Activated naive CD8-positive, alpha-beta T cell treated with anti-CD3 and anti-CD28 coated beads, Interleukin-2, amount 10 ng/mL, durations not matched to agents 7 days and 5 days (primary cell): ENCODE measurements around the gene TRABD2A. TPM values are rescaled to one million over a fixed set of nuclear protein-coding genes. Genes with fewer than 3 reads are reported as not detected.
"Not testable (repeated sequence)": the region's sequence is repeated elsewhere in the genome, so short reads cannot be mapped to it uniquely, and the experiment has no call there.

Source experiments
- ATAC-seq: fragments of 150-1000 bp; cut with Tn5 transposase; one replicate; pipeline ENCODE4 v1.10.0; 2021; ENCODE audit warnings: low read depth, moderate library complexity
- POLR2A ChIA-PET: fragments of 350-600 bp; sonication (Branson Sonifier 250); formaldehyde crosslinking; loops from one replicate; lab custom pipeline; 2021; ENCODE audit warnings: antibody characterized with exemption; lab: Charles Lee
- DNase-seq: peaks from one replicate; pipeline ENCODE4 v3.0.0; 2021
- H3K27ac Mint-ChIP-seq: one replicate; pipeline ENCODE4 v1.8.0; 2022; ENCODE audit warnings: mild to moderate bottlenecking, mixed read lengths
- H3K27me3 Mint-ChIP-seq: one replicate; pipeline ENCODE4 v1.8.0; 2022; ENCODE audit warnings: mild to moderate bottlenecking, moderate library complexity, mixed read lengths
- H3K36me3 Mint-ChIP-seq: one replicate; pipeline ENCODE4 v1.8.0; 2021; ENCODE audit warnings: mild to moderate bottlenecking, mixed read lengths
- H3K4me1 Mint-ChIP-seq: one replicate; pipeline ENCODE4 v1.8.0; 2021; ENCODE audit warnings: mixed read lengths
- H3K4me3 Mint-ChIP-seq: one replicate; pipeline ENCODE4 v1.8.0; 2022; ENCODE audit warnings: mild to moderate bottlenecking, moderate library complexity, mixed read lengths
- H3K9me3 Mint-ChIP-seq: one replicate; pipeline ENCODE4 v1.8.0; 2021; ENCODE audit warnings: mixed read lengths
- total RNA-seq, 2 experiments: library from RNA; stranded (reverse); gene quantifications; one replicate each; pipeline ENCODE4 v1.2.3, GENCODE V29; 2021

TRABD2A gene
- total RNA-seq, 2 experiments from 2014 or later, result 81.1 to 85.5 TPM

GRCh38 chr2:84882775-84883550 is 2.1 kb upstream of the TRABD2A start:
- Mint-ChIP-seq H3K27ac (peak overlapping the region; percentile 97), H3K27me3 (no peaks in the 10 kb centered on the region), H3K4me1 (peaks cover 48% of the 10 kb centered on the region), H3K36me3 (peaks cover 1% of the 10 kb centered on the region), H3K4me3 (peak overlapping the region; percentile 93), H3K9me3 (no peaks in the 10 kb centered on the region)
- POLR2A ChIA-PET, result interaction anchor here (0.7 to 16.3 kb wide), 10 partner anchors 11 to 424 kb away, joined by 3 to 404 read pairs (median 6); partner anchors contain the start of genes SUCLG1 and TMSB10
- no peak for ATAC-seq
- DNase-seq, result no peak

- peaks cover 48% of the 10 kb centered on the region for H3K4me1 Mint-ChIP-seq
- POLR2A ChIA-PET, result interaction anchor here (0.7 to 16.3 kb wide), 11 partner anchors 11 to 423 kb away, joined by 3 to 404 read pairs (median 6); partner anchors contain the start of genes SUCLG1 and TMSB10
- H3K9me3 Mint-ChIP-seq, result no peaks in the 10 kb centered on the region
- H3K27ac Mint-ChIP-seq, result peak overlapping the region; percentile 97
- DNase-seq (no peak), ATAC-seq (no peak)
- peak overlapping the region; percentile 93 for H3K4me3 Mint-ChIP-seq
- peaks cover 3% of the 10 kb centered on the region for H3K36me3 Mint-ChIP-seq
- H3K27me3 Mint-ChIP-seq, result no peaks in the 10 kb centered on the region
These were observed 1.5 kb upstream of the TRABD2A start for GRCh38 chr2:84882414-84882738.

GRCh38 chr2:84881581-84882413 is 913 bp upstream of the TRABD2A start:
- POLR2A ChIA-PET, result interaction anchor here (0.7 to 16.3 kb wide), 16 partner anchors 11 to 423 kb away, joined by 3 to 404 read pairs (median 6); partner anchors contain the start of genes SUCLG1 and TMSB10
- H3K4me1 Mint-ChIP-seq, result peaks cover 49% of the 10 kb centered on the region
- DNase-seq, result peak; percentile 84
- peak; percentile 63 for ATAC-seq
- H3K36me3 Mint-ChIP-seq, result peaks cover 3% of the 10 kb centered on the region
- peak overlapping the region; percentile 97 for H3K27ac Mint-ChIP-seq
- H3K4me3 Mint-ChIP-seq, result peak overlapping the region; percentile 93
- H3K9me3 Mint-ChIP-seq, result no peaks in the 10 kb centered on the region
- no peaks in the 10 kb centered on the region for H3K27me3 Mint-ChIP-seq

GRCh38 chr2:84880395-84880644 is 564 bp downstream of the TRABD2A start:
- peaks cover 10% of the 10 kb centered on the region for H3K36me3 Mint-ChIP-seq
- ATAC-seq, result no peak
- H3K27me3 Mint-ChIP-seq, result no peaks in the 10 kb centered on the region
- H3K4me3 Mint-ChIP-seq, result peak overlapping the region; percentile 95
- no peak for DNase-seq
- POLR2A ChIA-PET, result interaction anchor here (0.6 to 16.3 kb wide), 12 partner anchors 8 to 58 kb away, joined by 3 to 404 read pairs (median 14); partner anchors contain the start of gene TMSB10
- peak overlapping the region; percentile 95 for H3K27ac Mint-ChIP-seq
- peaks cover 54% of the 10 kb centered on the region for H3K4me1 Mint-ChIP-seq
- no peaks in the 10 kb centered on the region for H3K9me3 Mint-ChIP-seq

- peaks cover 59% of the 10 kb centered on the region for H3K4me1 Mint-ChIP-seq
- H3K27ac Mint-ChIP-seq, result peak overlapping the region; percentile 95
- no peaks in the 10 kb centered on the region for H3K27me3 Mint-ChIP-seq
- peak; percentile 8 for ATAC-seq
- H3K4me3 Mint-ChIP-seq, result peak overlapping the region; percentile 95
- no peak for DNase-seq
- H3K36me3 Mint-ChIP-seq, result peaks cover 16% of the 10 kb centered on the region
- POLR2A ChIA-PET, result interaction anchor here (0.6 to 16.3 kb wide), 13 partner anchors 9 to 59 kb away, joined by 3 to 404 read pairs (median 12); partner anchors contain the start of gene TMSB10
- no peaks in the 10 kb centered on the region for H3K9me3 Mint-ChIP-seq
These were observed 1.1 kb downstream of the TRABD2A start for GRCh38 chr2:84879584-84880394.

- Mint-ChIP-seq H3K4me1 (peaks cover 61% of the 10 kb centered on the region), H3K36me3 (peaks cover 22% of the 10 kb centered on the region), H3K27ac (peak overlapping the region; percentile 95), H3K9me3 (no peaks in the 10 kb centered on the region), H3K27me3 (no peaks in the 10 kb centered on the region), H3K4me3 (peak overlapping the region; percentile 95)
- ATAC-seq (no peak), DNase-seq (no peak)
- POLR2A ChIA-PET, result interaction anchor here (1.5 to 16.3 kb wide), 10 partner anchors 10 to 60 kb away, joined by 4 to 404 read pairs (median 19); partner anchors contain the start of gene TMSB10
These were observed 1.8 kb downstream of the TRABD2A start for GRCh38 chr2:84878896-84879583.

- Mint-ChIP-seq H3K27me3 (no peaks in the 10 kb centered on the region), H3K4me3 (peak overlapping the region; percentile 95), H3K4me1 (peaks cover 63% of the 10 kb centered on the region), H3K27ac (peak overlapping the region; percentile 95), H3K9me3 (no peaks in the 10 kb centered on the region), H3K36me3 (peaks cover 26% of the 10 kb centered on the region)
- POLR2A ChIA-PET, result interaction anchor here (1.5 to 16.3 kb wide), 6 partner anchors 10 to 47 kb away, joined by 4 to 404 read pairs (median 20); partner anchors contain the start of gene TMSB10
- ATAC-seq, result no peak
- DNase-seq, result no peak
These were observed 2.4 kb downstream of the TRABD2A start for GRCh38 chr2:84878459-84878858.

- Mint-ChIP-seq H3K4me1 (peaks cover 62% of the 10 kb centered on the region), H3K27ac (peak overlapping the region; percentile 95), H3K9me3 (no peaks in the 10 kb centered on the region), H3K36me3 (peaks cover 39% of the 10 kb centered on the region), H3K27me3 (no peaks in the 10 kb centered on the region), H3K4me3 (peak overlapping the region; percentile 95)
- POLR2A ChIA-PET, result interaction anchor here (1.5 to 16.3 kb wide), 5 partner anchors 12 to 135 kb away, joined by 4 to 404 read pairs (median 15); partner anchors contain the start of gene TMSB10
- no peak for DNase-seq
- no peak for ATAC-seq
These were observed 4.5 kb downstream of the TRABD2A start for GRCh38 chr2:84876369-84876768.

- not testable (repeated sequence) for H3K27me3 Mint-ChIP-seq, DNase-seq, H3K9me3 Mint-ChIP-seq, ATAC-seq
- peak overlapping the region; percentile 95 for H3K27ac Mint-ChIP-seq
- POLR2A ChIA-PET, result interaction anchor here (1.2 to 3.5 kb wide), 3 partner anchors 13 to 63 kb away, joined by 4 to 15 read pairs (median 5); partner anchors contain the start of gene TMSB10
- peaks cover 67% of the 10 kb centered on the region for H3K4me1 Mint-ChIP-seq
- H3K36me3 Mint-ChIP-seq, result peaks cover 40% of the 10 kb centered on the region
- H3K4me3 Mint-ChIP-seq, result peak overlapping the region; percentile 95
These were observed 5.3 kb downstream of the TRABD2A start for GRCh38 chr2:84875619-84876018.

- H3K27ac Mint-ChIP-seq, result peak overlapping the region; percentile 95
- ATAC-seq (no peak), DNase-seq (no peak)
- peak overlapping the region; percentile 74 for H3K4me3 Mint-ChIP-seq
- POLR2A ChIA-PET, result interaction anchor here (1.2 to 3.5 kb wide), 3 partner anchors 13 to 64 kb away, joined by 4 to 15 read pairs (median 5); partner anchors contain the start of gene TMSB10
- H3K9me3 Mint-ChIP-seq, result no peaks in the 10 kb centered on the region
- H3K4me1 Mint-ChIP-seq, result peaks cover 71% of the 10 kb centered on the region
- H3K27me3 Mint-ChIP-seq, result no peaks in the 10 kb centered on the region
- peaks cover 45% of the 10 kb centered on the region for H3K36me3 Mint-ChIP-seq
These were observed 5.7 kb downstream of the TRABD2A start for GRCh38 chr2:84875213-84875560.

- ATAC-seq, result peak; percentile 6
- POLR2A ChIA-PET, result interaction anchor here (0.6 to 3.5 kb wide), 4 partner anchors 12 to 64 kb away, joined by 3 to 15 read pairs (median 4); partner anchors contain the start of gene TMSB10
- Mint-ChIP-seq H3K9me3 (no peaks in the 10 kb centered on the region), H3K36me3 (peaks cover 48% of the 10 kb centered on the region), H3K4me1 (peaks cover 74% of the 10 kb centered on the region), H3K4me3 (peak overlapping the region; percentile 74), H3K27ac (peak overlapping the region; percentile 95), H3K27me3 (no peaks in the 10 kb centered on the region)
- peak; percentile 23 for DNase-seq
These were observed 6.3 kb downstream of the TRABD2A start for GRCh38 chr2:84874381-84875212.
